Ascending aorta (tissue), 2 donors: ENCODE data around the gene PEX11G. TPM values are rescaled to one million over a fixed set of nuclear protein-coding genes. Genes with fewer than 3 reads are reported as not detected.

Source experiments
- DNase-seq, 2 donors: peaks; one replicate each; pipeline ENCODE4 v3.0.0-alpha.2; 2019; ENCODE audit warnings: low spot score in 2 of 2
- H3K27ac ChIP-seq, 2 donors: fragments of 200-600 bp; sonication (generic); one replicate each; pipeline ENCODE4 v1.5.1; 2016 to 2017; ENCODE audit warnings: mild to moderate bottlenecking in 1 of 2
- H3K27me3 ChIP-seq: fragments of 200-600 bp; sonication (generic); one replicate; pipeline ENCODE4 v1.5.1; 2017
- H3K36me3 ChIP-seq, 2 donors: fragments of 200-600 bp; sonication (generic); one replicate each; pipeline ENCODE4 v1.5.1; 2016
- H3K4me1 ChIP-seq, 2 donors: fragments of 200-600 bp; sonication (generic); one replicate each; pipeline ENCODE4 v1.5.1; 2016 to 2017; ENCODE audit warnings: mild to moderate bottlenecking in 1 of 2
- H3K4me3 ChIP-seq, 2 donors: fragments of 200-600 bp; sonication (generic); one replicate each; pipeline ENCODE4 v1.5.1; 2016 to 2017; ENCODE audit warnings: mild to moderate bottlenecking in 1 of 2
- H3K9me3 ChIP-seq, 2 donors: fragments of 200-600 bp; sonication (generic); one replicate each; pipeline ENCODE4 v1.5.1; 2016
- intact Hi-C: fragments of 100-400 bp; cut with DNase I; formaldehyde crosslinking; loops from one replicate; pipeline ENCODE4 v1.15.1; 2023
- total RNA-seq: library from RNA; depleted of rRNA; stranded (reverse); fragments of >200 nt; gene quantifications from one replicate; pipeline ENCODE4 v1.1.0, GENCODE V29; 2016
- TF ChIP-seq, protein P1 (sequence below), 3 experiments: fragments of 200-600 bp in 2 of 3; fragments of 450-650 bp in 1 of 3; sonication (generic) in 2 of 3; IDR thresholded peaks; one replicate each; pipeline ENCODE4 v1.5.1; 2016 to 2019; ENCODE audit warnings: antibody characterized with exemption in 3 of 3, mild to moderate bottlenecking in 1 of 3, moderate library complexity in 1 of 3

Gene PEX11G
- total RNA-seq, 1 donor from 2014 or later: not detected

DNA sequence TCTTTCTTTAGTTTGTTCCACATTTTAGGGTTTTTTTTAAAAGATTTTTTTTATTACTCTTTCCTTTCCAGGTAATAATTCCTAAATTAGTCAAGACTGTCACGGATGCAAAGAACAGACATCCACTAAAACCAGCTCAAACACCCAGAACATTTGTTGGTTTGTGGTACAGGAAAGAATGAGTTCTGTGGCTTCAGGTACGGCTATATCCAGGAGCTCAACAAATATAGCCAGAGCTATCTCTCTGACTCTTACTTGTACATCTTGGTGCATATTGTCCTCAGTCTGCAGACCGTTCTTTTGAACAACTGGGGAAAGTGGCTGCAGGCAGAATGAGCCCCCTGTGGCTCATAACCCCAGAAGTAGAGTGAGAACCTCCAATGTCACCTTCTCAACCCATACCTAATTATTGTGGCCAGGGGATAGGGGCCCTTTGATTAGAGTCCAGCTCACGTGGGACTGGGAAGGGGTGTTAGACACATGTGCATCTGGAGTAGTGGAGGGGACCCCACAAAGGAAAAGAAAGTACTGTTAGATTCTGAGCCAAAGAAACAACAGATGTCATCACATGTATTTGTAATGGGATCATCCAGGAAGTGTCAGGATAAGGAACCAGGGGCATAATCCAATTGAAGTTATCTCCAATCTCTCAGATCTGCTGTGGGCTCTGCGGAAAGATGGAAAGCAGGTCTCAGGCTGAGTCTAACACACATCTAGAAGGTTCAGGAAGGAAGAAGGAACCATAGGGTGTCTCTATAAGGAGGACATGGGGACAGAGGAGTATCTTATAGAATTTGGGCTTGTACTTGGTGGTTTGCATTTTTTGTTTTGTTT is 25.2 kb upstream of the PEX11G start:
- Histone ChIP-seq H3K27me3 (no peaks in the 10 kb centered on the region), H3K9me3 (no peaks in the 10 kb centered on the region), H3K27ac (peak overlapping the region; percentile 90 to 96), H3K36me3 (no peaks in the 10 kb centered on the region), H3K4me3 (peak overlapping the region in 1 of 2 donors; percentile 97), H3K4me1 (peaks cover 6 to 18% of the 10 kb centered on the region in 2 donors)
- TF ChIP-seq, protein P1, sequence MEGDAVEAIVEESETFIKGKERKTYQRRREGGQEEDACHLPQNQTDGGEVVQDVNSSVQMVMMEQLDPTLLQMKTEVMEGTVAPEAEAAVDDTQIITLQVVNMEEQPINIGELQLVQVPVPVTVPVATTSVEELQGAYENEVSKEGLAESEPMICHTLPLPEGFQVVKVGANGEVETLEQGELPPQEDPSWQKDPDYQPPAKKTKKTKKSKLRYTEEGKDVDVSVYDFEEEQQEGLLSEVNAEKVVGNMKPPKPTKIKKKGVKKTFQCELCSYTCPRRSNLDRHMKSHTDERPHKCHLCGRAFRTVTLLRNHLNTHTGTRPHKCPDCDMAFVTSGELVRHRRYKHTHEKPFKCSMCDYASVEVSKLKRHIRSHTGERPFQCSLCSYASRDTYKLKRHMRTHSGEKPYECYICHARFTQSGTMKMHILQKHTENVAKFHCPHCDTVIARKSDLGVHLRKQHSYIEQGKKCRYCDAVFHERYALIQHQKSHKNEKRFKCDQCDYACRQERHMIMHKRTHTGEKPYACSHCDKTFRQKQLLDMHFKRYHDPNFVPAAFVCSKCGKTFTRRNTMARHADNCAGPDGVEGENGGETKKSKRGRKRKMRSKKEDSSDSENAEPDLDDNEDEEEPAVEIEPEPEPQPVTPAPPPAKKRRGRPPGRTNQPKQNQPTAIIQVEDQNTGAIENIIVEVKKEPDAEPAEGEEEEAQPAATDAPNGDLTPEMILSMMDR (IDR thresholded peaks at IDR 0.05): no peak
- intact Hi-C loops: loop anchor here (10.0 kb wide), 2 partner anchors 279 to 779 kb away; partner anchors contain the start of genes GPR108 and TRIP10
- no peak for DNase-seq

DNA sequence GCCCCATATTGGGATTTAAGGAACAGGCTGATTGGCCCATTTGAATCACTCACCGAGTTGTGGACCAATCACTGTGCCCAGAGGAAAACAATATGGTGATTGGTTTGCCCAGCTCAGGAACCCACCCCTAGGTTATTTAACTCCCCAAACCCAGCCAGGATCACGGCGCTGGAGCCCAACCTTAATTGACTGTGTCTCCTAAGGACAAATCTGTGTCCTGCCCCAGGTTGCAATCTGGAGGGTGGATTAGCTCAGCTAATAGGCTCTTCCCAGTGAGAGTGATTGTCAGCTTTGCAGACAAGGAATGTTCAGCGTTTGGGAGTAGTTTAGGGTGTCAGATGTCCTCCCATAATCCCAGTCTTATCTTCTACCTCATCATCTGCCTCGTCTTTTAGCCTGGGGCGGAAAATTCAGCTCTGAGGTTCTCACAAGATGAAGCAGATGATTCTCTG is 23.6 kb upstream of the PEX11G start:
- Histone ChIP-seq H3K27me3 (no peaks in the 10 kb centered on the region), H3K4me1 (peaks cover 6 to 14% of the 10 kb centered on the region in 2 donors), H3K4me3 (no peak overlapping the region), H3K27ac (no peak overlapping the region), H3K36me3 (no peaks in the 10 kb centered on the region), H3K9me3 (no peaks in the 10 kb centered on the region)
- DNase-seq: no peak
- TF ChIP-seq, protein P1 (IDR thresholded peaks at IDR 0.05): no peak
- intact Hi-C loops: loop anchor here (10.0 kb wide), 2 partner anchors 278 to 778 kb away; partner anchors contain the start of genes GPR108 and TRIP10

DNA sequence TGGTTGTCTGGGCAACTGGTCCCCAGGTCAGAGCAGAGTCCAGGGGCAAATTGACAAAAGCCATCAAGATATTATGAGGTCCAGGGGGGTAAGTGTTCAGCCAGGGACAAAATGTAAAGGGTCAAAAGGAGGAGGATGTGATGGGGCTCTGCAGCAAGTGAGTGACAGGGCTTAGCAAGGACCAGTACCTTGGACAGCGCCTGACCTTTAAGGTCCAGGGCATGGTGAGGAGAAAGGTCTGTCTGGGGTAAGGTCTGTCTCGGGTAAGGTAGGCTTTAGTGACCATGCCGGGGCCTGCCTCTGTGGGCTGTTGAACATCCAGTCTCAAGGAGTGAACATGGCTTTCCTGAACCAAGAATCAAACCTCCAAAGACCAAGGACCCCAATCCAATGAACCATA is 20.8 kb upstream of the PEX11G start:
- TF ChIP-seq, protein P1 (IDR thresholded peaks at IDR 0.05): no peak
- Histone ChIP-seq H3K9me3 (no peaks in the 10 kb centered on the region), H3K27ac (no peak overlapping the region), H3K4me1 (peaks cover 0 to 7% of the 10 kb centered on the region in 2 donors), H3K4me3 (no peak overlapping the region), H3K27me3 (no peaks in the 10 kb centered on the region), H3K36me3 (no peaks in the 10 kb centered on the region)
- no peak for DNase-seq
- intact Hi-C loops: loop anchor here (10.0 kb wide), 2 partner anchors 275 to 775 kb away; partner anchors contain the start of genes GPR108 and TRIP10

DNA sequence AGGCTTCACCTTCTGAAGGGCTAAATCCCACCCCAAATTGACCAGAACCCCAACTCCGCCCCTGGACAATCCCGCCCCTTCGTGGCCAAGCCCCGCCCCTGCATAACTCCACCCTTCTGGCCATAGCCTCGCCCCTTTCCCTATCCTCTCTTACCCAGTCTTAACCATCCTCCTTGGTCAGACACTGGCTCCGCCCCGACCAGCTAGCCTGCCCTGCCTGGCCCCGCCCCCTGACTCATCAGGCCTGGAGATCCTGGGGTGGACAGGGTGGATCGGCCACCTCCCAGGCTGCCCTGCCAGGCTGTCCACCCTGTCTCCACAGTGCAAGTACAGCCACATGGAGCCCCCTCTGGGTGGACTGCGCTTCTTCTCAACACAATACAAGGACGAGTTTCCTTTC is 19.0 kb upstream of the PEX11G start:
- H3K4me3 ChIP-seq: no peak overlapping the region
- peak; percentile 60 to 88 for DNase-seq
- TF ChIP-seq, protein P1 (IDR thresholded peaks at IDR 0.05): no peak
- no peaks in the 10 kb centered on the region for H3K27me3 ChIP-seq
- no peaks in the 10 kb centered on the region for H3K9me3 ChIP-seq
- H3K27ac ChIP-seq: no peak overlapping the region
- intact Hi-C loops: no loop called here
- peaks cover 0 to 3% of the 10 kb centered on the region in 2 donors for H3K4me1 ChIP-seq
- H3K36me3 ChIP-seq: no peaks in the 10 kb centered on the region

DNA sequence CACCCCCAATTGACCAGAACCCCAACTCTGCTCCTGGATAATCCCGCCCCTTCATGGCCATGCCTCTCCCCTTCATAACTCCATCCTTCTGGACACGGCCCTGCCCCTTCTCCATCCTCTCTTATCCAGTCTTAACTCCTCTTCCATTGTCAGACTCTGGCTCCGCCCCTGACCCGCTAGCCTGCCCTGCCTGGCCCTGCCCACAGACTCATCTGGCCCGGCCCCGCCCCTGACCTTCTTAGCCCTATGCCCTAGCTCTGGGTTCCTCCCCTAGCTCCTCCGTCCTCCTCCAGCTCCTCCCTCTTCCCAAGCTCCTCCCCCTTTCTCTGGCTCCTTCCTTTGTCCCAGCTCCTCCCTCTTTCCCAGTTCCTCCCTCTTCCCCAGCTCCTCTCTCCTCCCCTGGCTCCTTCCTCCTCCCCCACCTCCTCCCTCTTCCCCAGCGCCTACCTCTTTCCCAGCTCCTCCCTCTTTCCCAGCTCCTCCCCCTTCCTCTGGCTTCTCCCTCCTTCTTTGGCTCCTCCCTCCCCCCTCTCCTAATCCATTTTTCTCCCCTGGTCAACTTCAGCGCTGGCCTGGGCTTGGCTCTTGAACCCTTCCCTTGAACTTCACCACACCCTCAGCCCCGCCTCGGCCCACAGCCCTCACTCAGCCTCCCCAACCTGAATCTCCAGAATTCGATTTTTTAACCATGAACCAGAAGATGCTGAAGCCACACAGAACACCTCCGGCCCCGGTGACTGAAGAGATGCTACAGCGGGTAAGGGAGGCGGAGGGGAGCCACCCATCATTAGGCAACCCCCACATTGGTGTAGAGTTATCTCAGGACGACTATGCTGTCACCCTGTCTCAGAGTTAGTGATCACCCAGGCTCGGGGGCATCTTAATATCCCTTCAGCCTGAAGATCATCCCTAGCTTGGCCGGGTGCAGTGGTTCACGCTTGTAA is 17.8 kb upstream of the PEX11G start:
- H3K27ac ChIP-seq: no peak overlapping the region
- no peak overlapping the region for H3K4me3 ChIP-seq
- peak; percentile 61 to 88 for DNase-seq
- H3K4me1 ChIP-seq: peaks cover 0 to 3% of the 10 kb centered on the region in 2 donors
- no peaks in the 10 kb centered on the region for H3K27me3 ChIP-seq
- TF ChIP-seq, protein P1 (IDR thresholded peaks at IDR 0.05): no peak
- intact Hi-C loops: no loop called here
- no peaks in the 10 kb centered on the region for H3K9me3 ChIP-seq
- no peaks in the 10 kb centered on the region for H3K36me3 ChIP-seq
